PC-9 (cell line): ENCODE data around the gene ATP6V0B.

ENCODE experiments used
- EZH2 ChIP-seq: fragments of 200-600 bp; sonication (generic); IDR thresholded peaks from 2 replicates; pipeline ENCODE4 v1.8.0; 2017; ENCODE audit warnings: antibody characterized with exemption, low read depth
- TF ChIP-seq, protein P1 (sequence below): fragments of 200-600 bp; sonication (generic); conservative IDR thresholded peaks from 2 replicates; pipeline ENCODE4 v1.6.1; 2017; ENCODE audit warnings: mixed run types, antibody characterized with exemption, mild to moderate bottlenecking, moderate library complexity

GRCh38 chr1:44015206-44015605, 40.4 kb downstream of the ATP6V0B start:
- no peak for TF ChIP-seq EZH2
- TF ChIP-seq, protein P1, sequence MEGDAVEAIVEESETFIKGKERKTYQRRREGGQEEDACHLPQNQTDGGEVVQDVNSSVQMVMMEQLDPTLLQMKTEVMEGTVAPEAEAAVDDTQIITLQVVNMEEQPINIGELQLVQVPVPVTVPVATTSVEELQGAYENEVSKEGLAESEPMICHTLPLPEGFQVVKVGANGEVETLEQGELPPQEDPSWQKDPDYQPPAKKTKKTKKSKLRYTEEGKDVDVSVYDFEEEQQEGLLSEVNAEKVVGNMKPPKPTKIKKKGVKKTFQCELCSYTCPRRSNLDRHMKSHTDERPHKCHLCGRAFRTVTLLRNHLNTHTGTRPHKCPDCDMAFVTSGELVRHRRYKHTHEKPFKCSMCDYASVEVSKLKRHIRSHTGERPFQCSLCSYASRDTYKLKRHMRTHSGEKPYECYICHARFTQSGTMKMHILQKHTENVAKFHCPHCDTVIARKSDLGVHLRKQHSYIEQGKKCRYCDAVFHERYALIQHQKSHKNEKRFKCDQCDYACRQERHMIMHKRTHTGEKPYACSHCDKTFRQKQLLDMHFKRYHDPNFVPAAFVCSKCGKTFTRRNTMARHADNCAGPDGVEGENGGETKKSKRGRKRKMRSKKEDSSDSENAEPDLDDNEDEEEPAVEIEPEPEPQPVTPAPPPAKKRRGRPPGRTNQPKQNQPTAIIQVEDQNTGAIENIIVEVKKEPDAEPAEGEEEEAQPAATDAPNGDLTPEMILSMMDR, result no peak
